HCT116 (cell line): ENCODE measurements around the gene KLRG1. TPM values are rescaled to one million over a fixed set of nuclear protein-coding genes. Genes with fewer than 3 reads are reported as not detected.

Source experiments
- ATAC-seq: fragments of 200-7000 bp; cut with Tn5 transposase; 2 replicates; pipeline ENCODE4 v1.9.1; 2020; ENCODE audit warnings: mild to moderate bottlenecking, moderate library complexity
- BruUV-seq: library from RNA; stranded (reverse); fragments of 400-500 nt; replicated peaks from 2 replicates; lab custom pipeline; 2021; lab: Mats Ljungman, UMichigan
- CTCF ChIA-PET: fragments of 300-600 bp; sonication (Branson Sonifier 250); formaldehyde crosslinking; loops from one replicate; lab custom pipeline; 2021; ENCODE audit warnings: antibody characterized with exemption; lab: Charles Lee
- POLR2A ChIA-PET: fragments of 300-600, 350-600 bp; sonication (Branson Sonifier 250); formaldehyde crosslinking; loops from one replicate; lab custom pipeline; 2021; ENCODE audit warnings: antibody characterized with exemption; lab: Charles Lee
- RAD21 ChIA-PET, 2 experiments: fragments of 300-600 bp; sonication (Branson Sonifier 250); formaldehyde crosslinking; loops; one replicate each; lab custom pipeline; 2023; ENCODE audit warnings: low total read pairs in 2 of 2; ENCODE audit not compliant: uncharacterized antibody in 2 of 2, unreplicated experiment in 2 of 2, low non-redundant PET in 1 of 2; lab: Charles Lee
- DNase-seq: peaks from one replicate; pipeline ENCODE4 v3.0.0-alpha.2; 2010; ENCODE audit warnings: low read depth, low spot score
- H2AFZ ChIP-seq: fragments of 200-600 bp; shearing (Covaris generic), sonication (generic); 2 replicates; pipeline ENCODE4 v1.6.1; 2017; ENCODE audit warnings: low read depth, mixed run types, mixed read lengths, antibody characterized with exemption, low read length; ENCODE audit not compliant: poor library complexity, severe bottlenecking
- H3K27ac ChIP-seq: 2 replicates; pipeline ENCODE4 v1.5.1; 2012; ENCODE audit warnings: low read depth, low read length
- H3K27me3 ChIP-seq: fragments of 200-600 bp; sonication (generic); 2 replicates; pipeline ENCODE4 v1.6.1; 2016; ENCODE audit warnings: mixed run types, low read length, mixed read lengths; ENCODE audit not compliant: insufficient read depth
- H3K36me3 ChIP-seq, 2 experiments: fragments of 200-500 bp in 1 of 2; fragments of 200-600 bp in 1 of 2; sonication (Bioruptor generic) in 1 of 2; sonication (generic) in 1 of 2; 2 replicates each; pipeline versions ENCODE4 v1.5.1 to v1.6.1; 2014 to 2016; ENCODE audit warnings: low read length in 2 of 2, inconsistent platforms in 1 of 2, mixed read lengths in 1 of 2, mixed run types in 1 of 2; ENCODE audit not compliant: insufficient read depth in 2 of 2, control insufficient read depth in 1 of 2
- H3K4me1 ChIP-seq, 2 experiments: fragments of 200-600 bp in 1 of 2; sonication (generic) in 1 of 2; 2 replicates each; pipeline versions ENCODE4 v1.5.1 to v1.6.1; 2012 to 2017; ENCODE audit warnings: low read length in 2 of 2, inconsistent platforms in 1 of 2, mild to moderate bottlenecking in 1 of 2, mixed read lengths in 1 of 2, mixed run types in 1 of 2, moderate library complexity in 1 of 2; ENCODE audit not compliant: insufficient read depth in 2 of 2, control insufficient read depth in 1 of 2
- H3K4me2 ChIP-seq: fragments of 200-600 bp; sonication (generic); 2 replicates; pipeline ENCODE4 v1.6.1; 2017; ENCODE audit warnings: mixed run types, low read length, mixed read lengths
- H3K4me3 ChIP-seq, 2 experiments: fragments of 200-600 bp in 1 of 2; sonication (generic) in 1 of 2; replicated peaks in 1 of 2; 2 replicates each; pipeline ENCODE4 v1.5.1; 2011 to 2016; ENCODE audit warnings: low read length in 2 of 2, control low read depth in 1 of 2, low read depth in 1 of 2, mild to moderate bottlenecking in 1 of 2, mixed read lengths in 1 of 2, mixed run types in 1 of 2
- H3K79me2 ChIP-seq: fragments of 200-600 bp; sonication (generic); 2 replicates; pipeline ENCODE4 v1.6.1; 2017; ENCODE audit warnings: mild to moderate bottlenecking, mixed run types, low read length, moderate library complexity, mixed read lengths; ENCODE audit not compliant: insufficient read depth
- H3K9ac ChIP-seq: fragments of 200-600 bp; sonication (generic); 2 replicates; pipeline ENCODE4 v1.6.1; 2016; ENCODE audit warnings: low read length, mixed read lengths
- H3K9me2 ChIP-seq: fragments of 200-600 bp; sonication (generic), shearing (Covaris generic); 2 replicates; pipeline ENCODE4 v1.6.1; 2017; ENCODE audit warnings: mixed run types, mild to moderate bottlenecking, moderate library complexity; ENCODE audit not compliant: insufficient read depth
- H3K9me3 ChIP-seq, 2 experiments: fragments of 200-500 bp in 1 of 2; fragments of 200-600 bp in 1 of 2; sonication (Bioruptor generic) in 1 of 2; sonication (generic) in 1 of 2; 2 replicates each; pipeline ENCODE4 v1.6.1; 2014 to 2017; ENCODE audit warnings: low read length in 2 of 2, mixed read lengths in 2 of 2, inconsistent platforms in 1 of 2, low read depth in 1 of 2, mild to moderate bottlenecking in 1 of 2, mixed run types in 1 of 2, moderate library complexity in 1 of 2; ENCODE audit not compliant: control insufficient read depth in 1 of 2, insufficient read depth in 1 of 2
- H4K20me1 ChIP-seq: fragments of 200-600 bp; sonication (generic), shearing (Covaris generic); 2 replicates; pipeline ENCODE4 v1.6.1; 2017; ENCODE audit warnings: mixed run types, mild to moderate bottlenecking, moderate library complexity; ENCODE audit not compliant: insufficient read depth
- ATF3 ChIP-seq: IDR thresholded peaks from 2 replicates; pipeline ENCODE4 v1.6.1; 2012
- CBX3 ChIP-seq: IDR thresholded peaks from 2 replicates; pipeline ENCODE4 v1.6.1; 2012; ENCODE audit warnings: low read depth
- ELF1 ChIP-seq: IDR thresholded peaks from 2 replicates; pipeline ENCODE4 v1.6.1; 2012; ENCODE audit warnings: low read depth, borderline replicate concordance
- EZH2 ChIP-seq: fragments of 200-600 bp; sonication (generic); IDR thresholded peaks from 2 replicates; pipeline ENCODE4 v1.6.1; 2017; ENCODE audit warnings: antibody characterized with exemption, mixed run types
- EZH2phosphoT487 ChIP-seq: fragments of 200-600 bp; IDR thresholded peaks from 2 replicates; pipeline ENCODE4 v1.6.1; 2018; ENCODE audit warnings: antibody characterized with exemption, borderline replicate concordance
- FOSL1 ChIP-seq: IDR thresholded peaks from 2 replicates; pipeline ENCODE4 v1.6.1; 2012; ENCODE audit warnings: low read depth
- MAX ChIP-seq: IDR thresholded peaks from 2 replicates; pipeline ENCODE4 v1.6.1; 2012
- POLR2A ChIP-seq: IDR thresholded peaks from 2 replicates; pipeline ENCODE4 v1.7.0; 2011; ENCODE audit warnings: borderline replicate concordance; ENCODE audit not compliant: insufficient read depth, insufficient read length; ENCODE audit errors: extremely low read depth
- REST ChIP-seq: IDR thresholded peaks from 2 replicates; pipeline ENCODE4 v1.6.1; 2012; ENCODE audit warnings: low read depth
- SIN3A ChIP-seq: IDR thresholded peaks from 2 replicates; pipeline ENCODE4 v1.6.1; 2012; ENCODE audit warnings: low read depth
- SP1 ChIP-seq: IDR thresholded peaks from 2 replicates; pipeline ENCODE4 v1.6.1; 2012; ENCODE audit warnings: low read depth
- YY1 ChIP-seq: IDR thresholded peaks from 2 replicates; pipeline ENCODE4 v1.6.1; 2011; ENCODE audit warnings: low read length, low read depth, moderate library complexity, mild to moderate bottlenecking; ENCODE audit not compliant: insufficient replicate concordance; ENCODE audit errors: extremely low read depth
- ZNF274 ChIP-seq: fragments of 200-500 bp; sonication (Bioruptor generic); IDR thresholded peaks from 2 replicates; pipeline ENCODE4 v1.6.1; 2014; ENCODE audit warnings: mild to moderate bottlenecking, low read depth, low read length, inconsistent platforms
- intact Hi-C: fragments of 100-400 bp; cut with micrococcal nuclease; formaldehyde crosslinking; loops from 2 replicates; pipeline ENCODE4 v1.10.0; 2022
- total RNA-seq: library from RNA; stranded (reverse); gene quantifications from one replicate; pipeline ENCODE4 v1.2.1, GENCODE V29; 2021; ENCODE audit not compliant: unreplicated experiment

Gene KLRG1
- total RNA-seq, 1 experiment from 2014 or later, result 1.5 TPM

GRCh38 chr12:8996682-8997405 is 7.5 kb downstream of the KLRG1 start:
- ATAC-seq, result no peak
- Histone ChIP-seq H3K27me3 (no peaks in the 10 kb centered on the region), H2AFZ (no peak overlapping the region), H4K20me1 (no peaks in the 10 kb centered on the region), H3K27ac (no peak overlapping the region), H3K36me3 (no peaks in the 10 kb centered on the region), H3K9me2 (no peaks in the 10 kb centered on the region)
- POLR2A ChIA-PET, result no interaction called here
- CTCF ChIA-PET, result interaction anchor here (0.5 kb wide), 1 partner anchor 340 kb away, joined by 4 read pairs; no protein-coding TSS in a partner anchor
- intact Hi-C loops, result no loop called here
- RAD21 ChIA-PET, result no interaction called here
- TF ChIP-seq EZH2, result no peak
- no peak for TF ChIP-seq REST
- no peak for TF ChIP-seq SIN3A
- TF ChIP-seq ELF1, result no peak
- no peak for TF ChIP-seq CBX3
- TF ChIP-seq, all 23 proteins: peak for 0
- Histone ChIP-seq H3K4me1 (0 out of 4 replicates have a peak, but pooled peaks cover 0 to 4% of the 10 kb centered on the region in 2 experiments), H3K9ac (no peak overlapping the region), H3K9me3 (no peaks in the 10 kb centered on the region), H3K79me2 (no peaks in the 10 kb centered on the region), H3K4me3 (no peak overlapping the region), H3K4me2 (no peak overlapping the region)
- no peak for DNase-seq
- BruUV-seq, result no TSS peak

GRCh38 chr12:9001233-9001632 is 11.9 kb downstream of the KLRG1 start:
- H3K9me2 ChIP-seq, result no peaks in the 10 kb centered on the region
- H2AFZ ChIP-seq, result no peak overlapping the region
- H3K4me3 ChIP-seq, result no peak overlapping the region
- H3K4me2 ChIP-seq, result no peak overlapping the region
- H4K20me1 ChIP-seq, result no peaks in the 10 kb centered on the region
- no peaks in the 10 kb centered on the region for H3K79me2 ChIP-seq
- H3K9me3 ChIP-seq, result no peaks in the 10 kb centered on the region
- ChIA-PET CTCF (no interaction called here), POLR2A (no interaction called here), RAD21 (no interaction called here)
- BruUV-seq, result no TSS peak
- H3K9ac ChIP-seq, result no peak overlapping the region
- 0 out of 4 replicates have a peak, but pooled peaks cover 0 to 4% of the 10 kb centered on the region in 2 experiments for H3K4me1 ChIP-seq
- no peak overlapping the region for H3K27ac ChIP-seq
- no peaks in the 10 kb centered on the region for H3K36me3 ChIP-seq
- no peak for ATAC-seq
- intact Hi-C loops, result no loop called here
- DNase-seq, result no peak
- H3K27me3 ChIP-seq, result no peaks in the 10 kb centered on the region
- no peak for TF ChIP-seq ZNF274
- TF ChIP-seq EZH2phosphoT487, result no peak
- TF ChIP-seq CBX3, result no peak
- no peak for TF ChIP-seq FOSL1
- no peak for TF ChIP-seq POLR2A
- TF ChIP-seq YY1, result no peak
- TF ChIP-seq MAX, result no peak
- TF ChIP-seq SIN3A, result no peak
- TF ChIP-seq SP1, result no peak
- no peak for TF ChIP-seq ELF1
- no peak for TF ChIP-seq ATF3
